Testis (tissue), 3 donors: ENCODE results near the gene ADAMTS13. TPM values are rescaled to one million over a fixed set of nuclear protein-coding genes. Genes with fewer than 3 reads are reported as not detected.

Source experiments
- DNase-seq: peaks from one replicate; pipeline ENCODE4 v3.0.0-alpha.2; 2019
- H3K27ac ChIP-seq, 2 donors: fragments of 200-600 bp; sonication (generic); one replicate each; pipeline ENCODE4 v1.5.1; 2019
- H3K27me3 ChIP-seq: fragments of 200-600 bp; sonication (generic); one replicate; pipeline ENCODE4 v1.5.1; 2019
- H3K36me3 ChIP-seq: fragments of 200-600 bp; sonication (generic); one replicate; pipeline ENCODE4 v1.5.1; 2017; ENCODE audit warnings: low read depth; ENCODE audit errors: missing control alignments
- H3K4me1 ChIP-seq: fragments of 200-600 bp; sonication (generic); one replicate; pipeline ENCODE4 v1.5.1; 2019
- H3K4me3 ChIP-seq, 2 donors: fragments of 200-600 bp; sonication (generic); one replicate each; pipeline ENCODE4 v1.5.1; 2017 to 2019
- H3K9me3 ChIP-seq: fragments of 200-600 bp; sonication (generic); one replicate; pipeline ENCODE4 v1.5.1; 2017
- CTCF ChIP-seq, 3 experiments: fragments of 450-650 bp in 2 of 3; fragments of 200-600 bp in 1 of 3; sonication (generic) in 1 of 3; IDR thresholded peaks; one replicate each; pipeline ENCODE4 v1.5.1; 2016 to 2019; ENCODE audit warnings: antibody characterized with exemption in 3 of 3, mild to moderate bottlenecking in 2 of 3, moderate library complexity in 1 of 3
- POLR2A ChIP-seq: fragments of 450-650 bp; IDR thresholded peaks from one replicate; pipeline ENCODE4 v1.6.1; 2017; ENCODE audit warnings: antibody characterized with exemption, mild to moderate bottlenecking, moderate library complexity
- WGBS, 2 donors: methylation state at CpG; one replicate each; pipeline ENCODE4 v1.1.5; 2018; 5-methylcytosine and 5-hydroxymethylcytosine counted together
- intact Hi-C: fragments of 100-400 bp; cut with DNase I; formaldehyde crosslinking; loops from one replicate; pipeline ENCODE4 v1.15.1; 2023; ENCODE audit warnings: low total_unique reads
- polyA plus RNA-seq: library from polyadenylated mRNA; stranded (reverse); fragments of 350-450 nt; fragmentation: Illumina TruSeq; extraction: RNeasy Lipid Tissue Mini Kit (QIAGEN cat#74804); gene quantifications from one replicate; pipeline ENCODE4 v1.2.3, GENCODE V29; 2014; ENCODE audit warnings: low read depth, low replicate concordance; ENCODE audit not compliant: insufficient read depth
- total RNA-seq, 2 donors: library from RNA; depleted of rRNA; stranded (reverse); fragments of >200 nt; gene quantifications; one replicate each; pipeline ENCODE4 v1.2.3, GENCODE V29; 2016

ADAMTS13 gene
- total and polyA plus RNA-seq, 3 donors from 2014 or later = 15.4 to 21.2 (median 15.6) TPM

GRCh38 chr9:133400292-133400691 is 21.9 kb upstream of the ADAMTS13 start:
- 89 to 90% methylated on average over 2 to 12 of the region's 12 CpGs for WGBS, 2 donors
- H3K27ac ChIP-seq = no peak overlapping the region
- no peak for TF ChIP-seq POLR2A
- no peak for TF ChIP-seq CTCF (IDR thresholded peaks at IDR 0.05)
- no peaks in the 10 kb centered on the region for H3K36me3 ChIP-seq
- no peak overlapping the region for H3K4me3 ChIP-seq
- no peak for DNase-seq
- intact Hi-C loops = no loop called here
- no peaks in the 10 kb centered on the region for H3K4me1 ChIP-seq
- no peaks in the 10 kb centered on the region for H3K9me3 ChIP-seq
- H3K27me3 ChIP-seq = no peaks in the 10 kb centered on the region

GRCh38 chr9:133401588-133401987 is 20.6 kb upstream of the ADAMTS13 start:
- Histone ChIP-seq H3K4me1 (no peaks in the 10 kb centered on the region), H3K27me3 (no peaks in the 10 kb centered on the region), H3K27ac (no peak overlapping the region), H3K9me3 (no peaks in the 10 kb centered on the region), H3K4me3 (no peak overlapping the region), H3K36me3 (no peaks in the 10 kb centered on the region)
- WGBS, 2 donors = 89 to 90% methylated on average over 2 to 6 of the region's 6 CpGs
- DNase-seq = no peak
- TF ChIP-seq CTCF (IDR thresholded peaks at IDR 0.05) (no peak), POLR2A (no peak)
- intact Hi-C loops = no loop called here

- intact Hi-C loops = no loop called here
- Histone ChIP-seq H3K9me3 (no peaks in the 10 kb centered on the region), H3K27me3 (no peaks in the 10 kb centered on the region), H3K36me3 (no peaks in the 10 kb centered on the region), H3K4me3 (no peak overlapping the region), H3K27ac (no peak overlapping the region), H3K4me1 (no peaks in the 10 kb centered on the region)
- TF ChIP-seq POLR2A (no peak), CTCF (IDR thresholded peaks at IDR 0.05) (no peak)
- no peak for DNase-seq
- WGBS, 2 donors = 89 to 100% methylated on average over 1 to 7 of the region's 7 CpGs
Measured at GRCh38 chr9:133402689-133403088, 19.5 kb upstream of the ADAMTS13 start.

GRCh38 chr9:133403766-133404453 is 18.3 kb upstream of the ADAMTS13 start:
- no peaks in the 10 kb centered on the region for H3K36me3 ChIP-seq
- intact Hi-C loops = no loop called here

More at GRCh38 chr9:133403766-133404453, 18.3 kb upstream of the ADAMTS13 start:
- DNase-seq = no peak
- no peak overlapping the region for H3K27ac ChIP-seq
- no peak overlapping the region for H3K4me3 ChIP-seq
- no peaks in the 10 kb centered on the region for H3K27me3 ChIP-seq
- no peaks in the 10 kb centered on the region for H3K4me1 ChIP-seq
- H3K9me3 ChIP-seq = no peaks in the 10 kb centered on the region
- 81 to 89% methylated on average over 14 to 16 of the region's 16 CpGs for WGBS, 2 donors
- TF ChIP-seq CTCF (IDR thresholded peaks at IDR 0.05) = peak in 1 of 3 experiments; percentile 35
- TF ChIP-seq POLR2A = no peak
